Inflammatory macrophage (primary cell): ENCODE data around the gene TTC27.
"Not testable (repeated sequence)": the region's sequence is repeated elsewhere in the genome, so short reads cannot be mapped to it uniquely, and the experiment has no call there.

Experiments used
- DNase-seq, 2 donors: peaks; one replicate each; pipeline ENCODE4 v3.0.0-alpha.2; 2020 to 2022

The TTC27 gene

GRCh38 chr2:32862269-32863055 is 234.6 kb downstream of the TTC27 start:
- no peak for DNase-seq

GRCh38 chr2:32863326-32863725 is 235.5 kb downstream of the TTC27 start:
- DNase-seq: no peak

GRCh38 chr2:32863803-32864202 is 236.0 kb downstream of the TTC27 start:
- no peak for DNase-seq

GRCh38 chr2:32864334-32865111 is 236.7 kb downstream of the TTC27 start:
- DNase-seq: no peak

- DNase-seq: no peak
These were observed 237.7 kb downstream of the TTC27 start for GRCh38 chr2:32865399-32866068.

GRCh38 chr2:32866462-32866861 is 238.6 kb downstream of the TTC27 start:
- not testable (repeated sequence) for DNase-seq
